LNCaP clone FGC (cell line): ENCODE measurements around the gene LRRIQ3.
"Not testable (repeated sequence)": the region's sequence is repeated elsewhere in the genome, so short reads cannot be mapped to it uniquely, and the experiment has no call there.

ENCODE experiments used
- DNase-seq: peaks from one replicate; pipeline ENCODE4 v3.0.0-alpha.2; 2011; ENCODE audit warnings: low read depth
- H3K4me3 ChIP-seq: 2 replicates; pipeline ENCODE4 v1.5.1; 2011; ENCODE audit warnings: mild to moderate bottlenecking, low read depth, low read length, control low read depth
- CTCF ChIP-seq: IDR thresholded peaks from 2 replicates; pipeline ENCODE4 v1.5.1; 2012; ENCODE audit warnings: mild to moderate bottlenecking; ENCODE audit not compliant: control insufficient read depth, insufficient read depth; ENCODE audit errors: extremely low read depth

Gene LRRIQ3

DNA sequence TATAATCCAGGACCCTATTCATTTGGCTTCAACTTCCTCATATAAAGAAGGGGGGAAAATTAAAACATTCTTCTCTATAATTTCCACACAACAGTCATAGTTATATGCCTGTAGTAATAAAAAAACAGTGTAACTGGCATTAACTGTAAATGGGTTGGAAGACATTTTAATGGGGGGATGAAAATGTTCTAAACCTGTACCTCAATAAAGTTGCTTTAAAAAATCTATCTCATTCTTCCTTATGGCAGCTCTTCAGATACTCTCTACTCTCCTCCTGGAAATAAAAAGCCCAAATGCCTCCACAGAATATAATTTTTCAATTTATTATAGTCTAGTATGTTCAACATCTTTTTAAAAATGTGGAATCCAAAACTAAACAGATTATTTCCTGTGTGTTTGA, 2.6 kb downstream of the LRRIQ3 start:
- TF ChIP-seq CTCF, result no peak
- H3K4me3 ChIP-seq, result no peak overlapping the region
- DNase-seq, result no peak

DNA sequence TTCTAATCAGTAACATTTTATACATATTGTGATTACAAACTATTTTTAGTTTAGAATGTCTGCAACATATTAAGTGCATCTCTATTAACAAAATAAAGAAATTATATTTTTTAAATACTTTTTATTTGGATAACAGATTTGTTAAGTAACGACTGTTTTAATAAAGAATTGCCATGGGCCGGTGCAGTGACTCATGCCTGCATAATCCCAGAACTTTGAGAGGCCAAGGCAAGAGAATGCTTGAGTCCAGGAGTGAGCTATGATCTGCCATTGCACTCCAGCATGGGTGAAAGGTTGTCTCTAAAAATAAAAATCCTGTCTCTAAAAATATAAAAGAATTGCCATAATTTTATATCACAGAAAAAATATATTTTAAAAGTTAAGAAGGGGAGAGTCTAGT, 4.1 kb downstream of the LRRIQ3 start:
- no peak for DNase-seq
- TF ChIP-seq CTCF, result no peak
- H3K4me3 ChIP-seq, result no peak overlapping the region

- no peak overlapping the region for H3K4me3 ChIP-seq
- TF ChIP-seq CTCF, result no peak
- no peak for DNase-seq
Observed at GRCh38 chr1:74180490-74180889, 17.5 kb downstream of the LRRIQ3 start.

DNA sequence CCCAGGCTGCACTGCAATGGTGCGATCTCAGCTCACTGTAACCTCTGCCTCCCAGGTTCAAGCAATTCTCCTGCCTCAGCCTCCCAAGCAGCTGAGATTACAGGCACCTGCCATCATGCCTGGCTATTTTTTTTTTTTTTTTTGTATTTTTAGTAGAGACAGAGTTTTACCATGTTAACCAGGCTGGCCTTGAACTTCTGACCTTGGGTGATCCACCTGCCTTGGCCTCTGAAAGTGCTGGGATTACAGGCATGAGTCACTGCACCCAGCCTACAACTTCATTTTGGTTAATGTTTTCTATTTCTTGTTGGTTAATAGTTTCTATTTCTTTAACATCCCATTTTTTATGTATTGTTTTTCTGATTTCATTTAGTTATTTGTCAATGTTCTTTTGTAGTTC, 23.6 kb downstream of the LRRIQ3 start:
- H3K4me3 ChIP-seq, DNase-seq: not testable (repeated sequence)

- H3K4me3 ChIP-seq, result no peak overlapping the region
Observed at GRCh38 chr1:74162333-74162732, 35.6 kb downstream of the LRRIQ3 start.

GRCh38 chr1:74161497-74161896, 36.5 kb downstream of the LRRIQ3 start:
- no peak overlapping the region for H3K4me3 ChIP-seq
- TF ChIP-seq CTCF, result no peak
- no peak for DNase-seq

More at GRCh38 chr1:74162333-74162732, 35.6 kb downstream of the LRRIQ3 start:
- TF ChIP-seq CTCF, result no peak
- DNase-seq, result no peak

GRCh38 chr1:74160046-74160445, 37.9 kb downstream of the LRRIQ3 start:
- no peak for TF ChIP-seq CTCF
- no peak overlapping the region for H3K4me3 ChIP-seq
- no peak for DNase-seq
